ENCODE measurements around the gene SP8. TPM values are rescaled to one million over a fixed set of nuclear protein-coding genes. Genes with fewer than 3 reads are reported as not detected.

SP8 gene
- total RNA-seq, 2 donors from 2014 or later: not detected

GRCh38 chr7:20738518-20739481 is 47.9 kb downstream of the SP8 start:
- Mint-ChIP-seq H3K9me3 (peaks cover 0 to 3% of the 10 kb centered on the region in 2 donors), H3K27ac (no peak overlapping the region), H3K36me3 (no peaks in the 10 kb centered on the region)
- DNase-seq (ENCODE audit: low spot score in 2 of 2) (no peak), ATAC-seq (no peak)

GRCh38 chr7:20737840-20738448 is 48.7 kb downstream of the SP8 start:
- Mint-ChIP-seq H3K9me3 (peaks cover 0 to 3% of the 10 kb centered on the region in 2 donors), H3K36me3 (no peaks in the 10 kb centered on the region), H3K27ac (no peak overlapping the region)
- DNase-seq (ENCODE audit: low spot score in 2 of 2) (no peak), ATAC-seq (no peak)

GRCh38 chr7:20735346-20736065 is 51.2 kb downstream of the SP8 start:
- DNase-seq (ENCODE audit: low spot score in 2 of 2) (no peak), ATAC-seq (no peak)
- Mint-ChIP-seq H3K36me3 (no peaks in the 10 kb centered on the region), H3K9me3 (peaks cover 0 to 3% of the 10 kb centered on the region in 2 donors), H3K27ac (no peak overlapping the region)

Other genes with a start within 250 kb of the SP8 start
- not detected for gene ABCB5, start 171.2 kb downstream of the SP8 start, total RNA-seq